OCI-LY7 (cell line): ENCODE data around the gene CPLX3. TPM values are rescaled to one million over a fixed set of nuclear protein-coding genes. Genes with fewer than 3 reads are reported as not detected.

Source experiments
- BruUV-seq: library from RNA; stranded (reverse); fragments of 400-500 nt; replicated peaks from 2 replicates; lab custom pipeline; 2021; lab: Mats Ljungman, UMichigan
- CTCF ChIA-PET: fragments of 300-600 bp; sonication (Branson Sonifier 250); formaldehyde crosslinking; loops from one replicate; lab custom pipeline; 2022; ENCODE audit warnings: antibody characterized with exemption; ENCODE audit not compliant: unreplicated experiment; lab: Charles Lee
- POLR2A ChIA-PET: fragments of 300-600 bp; sonication (Branson Sonifier 250); formaldehyde crosslinking; loops from one replicate; lab custom pipeline; 2022; ENCODE audit warnings: antibody characterized with exemption; lab: Charles Lee
- DNase-seq: peaks from one replicate; pipeline ENCODE4 v3.0.0-alpha.2; 2015; ENCODE audit warnings: low spot score
- H2AFZ ChIP-seq: fragments of 200-600 bp; sonication (generic), shearing (Covaris generic); 2 replicates; pipeline ENCODE4 v1.6.1; 2014; ENCODE audit warnings: mild to moderate bottlenecking, antibody characterized with exemption, low read length, moderate library complexity
- H3K27ac ChIP-seq: fragments of 200-600 bp; sonication (generic); 2 replicates; pipeline ENCODE4 v1.5.1; 2014; ENCODE audit warnings: mixed run types, low read depth, mild to moderate bottlenecking, moderate library complexity, low read length, inconsistent platforms; ENCODE audit not compliant: poor library complexity, severe bottlenecking
- H3K36me3 ChIP-seq: fragments of 200-600 bp; sonication (generic); 2 replicates; pipeline ENCODE4 v1.6.1; 2014; ENCODE audit warnings: mild to moderate bottlenecking, antibody characterized with exemption, low read length, moderate library complexity, mixed read lengths; ENCODE audit not compliant: insufficient read depth
- H3K4me1 ChIP-seq: fragments of 200-600 bp; sonication (generic); 2 replicates; pipeline ENCODE4 v1.5.1; 2014; ENCODE audit warnings: mild to moderate bottlenecking, low read length; ENCODE audit not compliant: insufficient read depth, poor library complexity, severe bottlenecking
- H3K4me2 ChIP-seq: fragments of 200-600 bp; sonication (generic); 2 replicates; pipeline ENCODE4 v1.6.1; 2014; ENCODE audit warnings: mild to moderate bottlenecking, low read length
- H3K4me3 ChIP-seq: fragments of 200-600 bp; sonication (generic); 2 replicates; pipeline ENCODE4 v1.5.1; 2014; ENCODE audit warnings: mild to moderate bottlenecking, low read depth, low read length; ENCODE audit not compliant: poor library complexity, severe bottlenecking
- H3K79me2 ChIP-seq: fragments of 200-600 bp; sonication (generic); 2 replicates; pipeline ENCODE4 v1.6.1; 2016; ENCODE audit warnings: low read depth, mild to moderate bottlenecking, low read length, moderate library complexity, mixed read lengths; ENCODE audit not compliant: insufficient read depth
- H3K9me2 ChIP-seq: fragments of 200-600 bp; sonication (generic); 2 replicates; pipeline ENCODE4 v1.6.1; 2016; ENCODE audit warnings: mild to moderate bottlenecking, low read length, mixed read lengths; ENCODE audit not compliant: insufficient read depth
- H3K9me3 ChIP-seq: fragments of 200-600 bp; sonication (generic); 2 replicates; pipeline ENCODE4 v1.6.1; 2014; ENCODE audit warnings: mild to moderate bottlenecking, mixed run types, low read length, mixed read lengths
- H4K20me1 ChIP-seq: fragments of 200-600 bp; sonication (generic); 2 replicates; pipeline ENCODE4 v1.6.1; 2014; ENCODE audit warnings: mild to moderate bottlenecking, antibody characterized with exemption, low read length, moderate library complexity, mixed read lengths; ENCODE audit not compliant: insufficient read depth
- EZH2phosphoT487 ChIP-seq: fragments of 200-600 bp; sonication (generic); IDR thresholded peaks from 2 replicates; pipeline ENCODE4 v1.6.1; 2018; ENCODE audit warnings: low read depth, borderline replicate concordance, mild to moderate bottlenecking, mixed run types, antibody characterized with exemption, low read length, moderate library complexity, mixed read lengths
- intact Hi-C: fragments of 100-400 bp; cut with micrococcal nuclease; formaldehyde crosslinking; loops from one replicate; pipeline ENCODE4 v1.10.0; 2022; ENCODE audit not compliant: unreplicated experiment
- total RNA-seq, 2 experiments: library from RNA; depleted of rRNA in 1 of 2; stranded (reverse); fragments of >200 nt in 1 of 2; shearing (Covaris generic) in 1 of 2; gene quantifications; 2 replicates each; pipeline ENCODE4 v1.2.3, GENCODE V29; 2014 to 2022
- TF ChIP-seq, protein P1 (sequence below): fragments of 200-600 bp; sonication (generic); conservative IDR thresholded peaks from 2 replicates; pipeline ENCODE4 v1.5.1; 2014; ENCODE audit warnings: mild to moderate bottlenecking, antibody characterized with exemption, low read length, moderate library complexity, mixed read lengths

The CPLX3 gene
- total RNA-seq, 2 experiments from 2014 or later = 0.35 to 1.5 TPM

GRCh38 chr15:74837482-74838136 is 11.2 kb downstream of the CPLX3 start:
- CTCF ChIA-PET = interaction anchor here (0.6 kb wide), 1 partner anchor 199 kb away, joined by 3 read pairs; no protein-coding TSS in a partner anchor
- BruUV-seq = no TSS peak
- Histone ChIP-seq H2AFZ (no peak overlapping the region), H3K4me2 (no peak overlapping the region), H3K36me3 (peaks cover 2% of the 10 kb centered on the region; the same call in 1 of the 2 replicates), H3K9me2 (no peaks in the 10 kb centered on the region), H3K4me1 (peaks cover 26% of the 10 kb centered on the region), H3K79me2 (no peaks in the 10 kb centered on the region), H3K9me3 (no peaks in the 10 kb centered on the region), H3K27ac (no peak overlapping the region), H4K20me1 (no peaks in the 10 kb centered on the region), H3K4me3 (no peak overlapping the region)
- intact Hi-C loops = no loop called here
- no peak for DNase-seq
- TF ChIP-seq, protein P1, sequence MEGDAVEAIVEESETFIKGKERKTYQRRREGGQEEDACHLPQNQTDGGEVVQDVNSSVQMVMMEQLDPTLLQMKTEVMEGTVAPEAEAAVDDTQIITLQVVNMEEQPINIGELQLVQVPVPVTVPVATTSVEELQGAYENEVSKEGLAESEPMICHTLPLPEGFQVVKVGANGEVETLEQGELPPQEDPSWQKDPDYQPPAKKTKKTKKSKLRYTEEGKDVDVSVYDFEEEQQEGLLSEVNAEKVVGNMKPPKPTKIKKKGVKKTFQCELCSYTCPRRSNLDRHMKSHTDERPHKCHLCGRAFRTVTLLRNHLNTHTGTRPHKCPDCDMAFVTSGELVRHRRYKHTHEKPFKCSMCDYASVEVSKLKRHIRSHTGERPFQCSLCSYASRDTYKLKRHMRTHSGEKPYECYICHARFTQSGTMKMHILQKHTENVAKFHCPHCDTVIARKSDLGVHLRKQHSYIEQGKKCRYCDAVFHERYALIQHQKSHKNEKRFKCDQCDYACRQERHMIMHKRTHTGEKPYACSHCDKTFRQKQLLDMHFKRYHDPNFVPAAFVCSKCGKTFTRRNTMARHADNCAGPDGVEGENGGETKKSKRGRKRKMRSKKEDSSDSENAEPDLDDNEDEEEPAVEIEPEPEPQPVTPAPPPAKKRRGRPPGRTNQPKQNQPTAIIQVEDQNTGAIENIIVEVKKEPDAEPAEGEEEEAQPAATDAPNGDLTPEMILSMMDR = no peak
- POLR2A ChIA-PET = interaction anchor here (0.6 kb wide), 1 partner anchor 18 kb away, joined by 3 read pairs; no protein-coding TSS in a partner anchor

DNA sequence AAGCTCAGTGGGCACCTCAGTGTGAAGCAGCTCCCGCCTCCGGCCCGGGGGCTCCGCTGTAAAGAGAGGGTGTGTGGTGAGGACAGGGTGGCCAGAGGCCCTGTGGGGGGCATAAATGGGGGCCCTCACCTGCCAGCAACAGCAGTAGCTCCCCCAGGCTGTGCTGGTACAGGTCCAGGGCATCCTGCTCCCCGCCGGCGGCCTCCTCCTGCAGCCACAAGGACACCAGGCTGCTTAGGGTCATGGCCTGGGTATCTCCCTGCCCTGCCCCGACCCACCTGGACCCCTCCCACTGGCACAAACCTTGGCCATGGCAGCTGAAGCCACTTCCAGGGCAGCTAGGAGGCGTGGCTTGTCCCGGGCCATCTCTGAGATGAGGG is 11.7 kb downstream of the CPLX3 start:
- H3K27ac ChIP-seq = no peak overlapping the region
- no peaks in the 10 kb centered on the region for H3K9me3 ChIP-seq
- H4K20me1 ChIP-seq = no peaks in the 10 kb centered on the region
- no TSS peak for BruUV-seq
- no peaks in the 10 kb centered on the region for H3K9me2 ChIP-seq
- TF ChIP-seq, protein P1 = no peak
- TF ChIP-seq EZH2phosphoT487 = no peak
- H3K4me3 ChIP-seq = no peak overlapping the region
- H2AFZ ChIP-seq = no peak overlapping the region
- no peak overlapping the region for H3K4me2 ChIP-seq
- POLR2A ChIA-PET = interaction anchor here (0.6 kb wide), 1 partner anchor 17 kb away, joined by 3 read pairs; no protein-coding TSS in a partner anchor
- DNase-seq = no peak
- no peaks in the 10 kb centered on the region for H3K79me2 ChIP-seq
- peaks cover 2% of the 10 kb centered on the region; the same call in 1 of the 2 replicates for H3K36me3 ChIP-seq
- peaks cover 21% of the 10 kb centered on the region for H3K4me1 ChIP-seq
- intact Hi-C loops = no loop called here
- CTCF ChIA-PET = interaction anchor here (0.6 kb wide), 1 partner anchor 200 kb away, joined by 3 read pairs; no protein-coding TSS in a partner anchor
